ENCODE results near the gene IFT81.

IFT81 gene

DNA sequence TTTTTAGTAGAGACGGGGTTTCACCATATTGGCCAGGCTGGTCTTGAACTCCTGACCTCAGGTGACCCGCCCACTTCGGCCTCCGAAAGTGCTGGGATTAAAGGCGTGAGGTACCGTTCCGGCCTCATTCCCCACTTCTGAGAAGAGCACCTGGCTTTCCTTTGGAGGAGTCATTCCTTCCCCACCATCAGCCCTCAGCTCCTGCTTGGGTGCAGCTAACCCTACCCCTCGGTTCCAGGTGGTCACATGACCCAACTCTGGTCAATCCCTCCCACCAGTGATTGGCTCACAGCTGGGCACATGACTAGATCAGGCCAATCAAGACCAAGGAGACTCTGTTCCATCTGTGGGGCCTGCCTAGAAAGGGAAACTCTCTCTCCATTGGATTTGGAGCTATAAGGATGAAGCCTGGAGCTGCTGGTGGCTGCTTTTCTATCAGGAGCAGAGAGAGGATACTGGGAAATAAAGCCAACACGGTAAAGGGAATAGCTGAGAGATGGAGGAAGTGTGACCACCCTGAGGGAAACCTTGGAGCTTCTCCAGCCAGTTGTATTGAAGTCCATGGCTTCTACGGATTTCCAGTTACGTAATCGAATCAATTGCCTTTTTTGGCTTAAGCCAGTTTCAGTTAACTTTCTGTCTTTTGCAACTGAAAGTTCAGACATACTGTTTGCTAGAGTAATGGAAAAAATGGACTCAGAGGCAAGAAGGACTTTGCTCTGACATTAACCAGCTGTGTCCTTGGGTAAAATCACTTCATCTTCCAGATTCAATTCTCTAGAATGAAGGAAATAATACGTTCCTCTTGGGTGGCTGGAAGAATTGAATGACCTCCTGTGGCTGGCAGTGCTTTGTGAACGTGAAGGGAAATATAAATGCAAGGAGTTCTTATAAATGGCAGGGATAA is 19.7 kb upstream of the IFT81 start:
- no peak for TF ChIP-seq CTCF (IDR thresholded peaks at IDR 0.05; ENCODE audit: insufficient read depth, low read depth, low read length, missing control alignments)
- DNase-seq (ENCODE audit: low read depth): no peak
- H3K4me3 ChIP-seq (ENCODE audit: low read depth, low read length): no peak overlapping the region

DNA sequence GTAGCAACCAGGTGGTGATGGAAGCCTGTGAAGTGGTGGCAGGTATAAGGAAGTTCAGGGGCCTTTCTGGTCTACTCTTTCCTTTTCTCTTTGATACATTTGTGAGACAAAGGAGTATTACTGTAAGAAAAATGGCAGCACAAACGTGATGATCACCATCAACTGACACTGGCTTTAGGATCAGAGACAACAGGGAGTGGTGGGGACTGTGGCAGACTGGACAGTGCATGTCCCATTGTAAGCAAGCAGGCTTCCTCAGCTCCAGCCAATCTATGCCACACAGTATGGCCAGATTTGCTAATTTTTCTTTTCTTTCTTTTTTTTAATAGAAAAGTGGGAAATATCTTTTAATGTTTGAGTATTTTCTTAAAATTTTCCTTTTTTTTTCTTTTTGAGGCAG is 19.0 kb upstream of the IFT81 start:
- H3K4me3 ChIP-seq (ENCODE audit: low read depth, low read length): no peak overlapping the region
- no peak for TF ChIP-seq CTCF (IDR thresholded peaks at IDR 0.05; ENCODE audit: insufficient read depth, low read depth, low read length, missing control alignments)
- no peak for DNase-seq (ENCODE audit: low read depth)

- DNase-seq (ENCODE audit: low read depth): no peak
- no peak for TF ChIP-seq CTCF (IDR thresholded peaks at IDR 0.05; ENCODE audit: insufficient read depth, low read depth, low read length, missing control alignments)
- no peak overlapping the region for H3K4me3 ChIP-seq (ENCODE audit: low read depth, low read length)
Measured at GRCh38 chr12:110105986-110106385, 18.2 kb upstream of the IFT81 start.

DNA sequence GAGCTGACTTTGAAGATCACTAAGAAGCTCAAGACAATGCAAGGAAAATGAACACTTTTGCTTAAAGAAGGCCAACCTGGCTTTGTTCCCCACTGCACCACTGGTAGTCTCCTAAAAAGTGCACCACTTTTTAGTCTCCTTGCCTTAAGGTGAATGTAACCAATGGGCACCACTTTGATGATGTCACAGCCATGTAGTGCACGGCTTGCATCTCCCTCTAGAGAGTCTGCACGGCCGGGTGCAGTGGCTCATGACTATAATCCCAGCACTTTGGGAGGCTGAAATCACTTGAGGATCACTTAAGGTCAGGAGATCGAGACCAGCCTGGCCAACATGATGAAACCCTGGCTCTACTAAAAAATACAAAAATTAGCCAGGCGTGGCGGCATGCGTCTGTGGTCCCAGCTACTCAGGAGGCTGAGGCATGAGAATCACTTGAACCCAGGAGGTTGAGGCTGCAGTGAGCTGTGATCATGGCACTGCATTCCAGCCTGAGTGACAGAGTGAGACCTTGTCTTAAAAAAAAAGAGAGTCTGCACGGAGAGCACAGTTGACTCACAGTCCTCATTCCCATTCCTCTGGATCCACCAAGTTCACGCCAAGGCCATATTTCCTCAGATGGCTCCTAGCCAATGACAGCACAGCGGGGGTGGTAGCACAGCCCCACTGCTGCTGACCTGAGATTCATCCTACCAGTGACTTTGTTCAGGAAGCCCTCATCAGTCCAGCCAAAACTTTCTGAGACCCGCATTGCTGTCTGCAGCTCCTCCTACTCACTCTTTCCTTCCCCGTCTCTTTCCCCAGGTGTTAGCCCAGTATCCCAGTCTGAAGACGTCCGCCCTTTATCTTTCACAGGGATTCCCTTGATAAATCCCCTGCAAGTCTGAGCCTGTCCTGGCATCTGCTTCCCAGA is 16.5 kb upstream of the IFT81 start:
- DNase-seq (ENCODE audit: low read depth): no peak
- TF ChIP-seq CTCF (IDR thresholded peaks at IDR 0.05; ENCODE audit: insufficient read depth, low read depth, low read length, missing control alignments): no peak
- H3K4me3 ChIP-seq (ENCODE audit: low read depth, low read length): no peak overlapping the region

DNA sequence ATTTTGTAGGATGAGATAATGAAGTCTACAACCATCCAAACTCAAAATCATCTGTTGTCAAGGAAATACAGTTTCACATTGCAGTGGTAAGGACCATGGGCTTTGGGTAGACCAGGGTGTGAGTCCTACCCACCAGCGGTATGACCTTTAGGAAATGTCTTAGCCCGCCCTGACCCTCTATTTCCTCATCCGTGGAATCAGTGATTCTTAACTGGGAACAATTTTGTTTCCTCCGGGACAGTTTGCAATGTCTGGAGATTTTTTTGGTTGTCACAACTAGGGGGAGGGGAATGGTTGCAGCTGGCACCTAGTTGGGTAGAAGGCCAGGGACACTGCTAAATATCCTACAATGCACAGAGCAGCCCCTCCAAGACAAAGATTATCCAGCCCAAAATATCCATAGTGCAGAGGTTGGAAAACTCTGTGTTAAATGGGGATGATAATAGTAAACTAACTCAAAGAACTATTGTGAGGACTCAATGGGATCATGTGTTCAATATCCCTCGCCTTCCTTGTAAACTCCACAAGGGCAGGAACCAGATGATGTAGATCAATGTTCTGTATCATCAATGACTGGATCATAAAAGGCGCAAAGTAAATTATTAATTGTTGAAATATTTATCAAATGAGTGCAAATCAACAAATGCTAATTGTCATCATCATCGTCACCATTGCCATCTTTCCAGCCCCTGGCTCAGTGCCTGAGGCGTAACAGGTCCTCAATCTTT is 15.7 kb upstream of the IFT81 start:
- H3K4me3 ChIP-seq (ENCODE audit: low read depth, low read length): no peak overlapping the region
- TF ChIP-seq CTCF (IDR thresholded peaks at IDR 0.05; ENCODE audit: insufficient read depth, low read depth, low read length, missing control alignments): no peak
- DNase-seq (ENCODE audit: low read depth): no peak

DNA sequence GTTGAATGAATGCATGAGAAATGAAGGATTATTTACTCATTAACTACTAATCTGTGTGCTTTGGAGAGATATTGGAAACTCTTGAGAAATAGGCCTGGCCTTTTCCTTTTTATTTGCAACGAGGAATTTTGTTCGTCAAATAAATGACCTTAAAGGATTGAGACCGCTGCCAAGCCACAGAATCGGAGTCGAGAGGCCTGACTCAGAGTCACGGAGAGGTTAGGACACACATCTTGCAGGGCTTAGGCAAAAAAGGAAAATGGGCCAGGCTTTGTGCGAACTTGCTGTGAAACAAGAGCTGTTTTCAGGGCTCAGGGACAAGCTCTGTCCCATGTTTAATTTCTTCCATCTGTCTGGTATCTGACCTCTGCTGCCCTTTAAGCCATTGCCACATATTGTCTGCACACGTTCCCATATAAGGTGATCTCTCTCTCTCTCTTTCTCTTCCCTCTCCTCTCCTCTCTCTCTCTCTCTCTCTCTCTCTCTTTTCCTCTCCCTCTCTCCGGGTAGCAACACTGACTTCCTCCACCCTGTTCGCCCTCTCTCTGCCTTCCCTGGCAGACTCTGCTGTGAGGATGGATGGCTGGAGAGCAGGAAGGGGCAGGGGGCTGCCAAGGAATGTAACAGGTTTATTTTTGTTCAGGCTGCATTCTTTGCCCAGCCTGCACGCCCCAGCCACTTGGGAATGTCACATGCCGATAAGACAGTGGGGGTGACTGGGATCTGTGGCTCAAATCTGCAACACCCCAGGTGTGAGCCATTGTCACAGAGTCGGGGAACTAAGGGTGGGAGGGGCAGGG is 14.9 kb upstream of the IFT81 start:
- TF ChIP-seq CTCF (IDR thresholded peaks at IDR 0.05; ENCODE audit: insufficient read depth, low read depth, low read length, missing control alignments): no peak
- no peak overlapping the region for H3K4me3 ChIP-seq (ENCODE audit: low read depth, low read length)
- no peak for DNase-seq (ENCODE audit: low read depth)
